Left lung (tissue), 10 donors: ENCODE measurements around the gene C1orf159. TPM values are rescaled to one million over a fixed set of nuclear protein-coding genes. Genes with fewer than 3 reads are reported as not detected.

ENCODE experiments used
- ATAC-seq: fragments of 200-7000 bp; cut with Tn5 transposase; one replicate; pipeline ENCODE4 v1.9.1; 2020; ENCODE audit warnings: moderate library complexity
- DNase-seq, 4 donors: peaks; one replicate each; pipeline ENCODE4 v3.0.0-alpha.2; 2013 to 2020
- H3K27ac ChIP-seq, 2 donors: fragments of 200-600 bp; sonication (generic) in 1 of 2; one replicate each; pipeline versions ENCODE4 v1.5.0 to v1.8.0; 2020 to 2021
- H3K27me3 ChIP-seq, 2 donors: fragments of 200-600 bp; sonication (generic) in 1 of 2; one replicate each; pipeline versions ENCODE4 v1.5.0 to v1.8.0; 2020 to 2021
- H3K36me3 ChIP-seq, 2 donors: fragments of 200-600 bp; sonication (generic) in 1 of 2; one replicate each; pipeline versions ENCODE4 v1.5.0 to v1.8.0; 2020 to 2021
- H3K4me1 ChIP-seq, 2 donors: fragments of 200-600 bp; one replicate each; pipeline ENCODE4 v1.8.0; 2021
- H3K4me3 ChIP-seq, 2 donors: fragments of 200-600 bp; sonication (generic) in 1 of 2; one replicate each; pipeline versions ENCODE4 v1.5.0 to v1.8.0; 2020 to 2021; ENCODE audit warnings: mild to moderate bottlenecking in 1 of 2
- H3K9me3 ChIP-seq, 2 donors: fragments of 200-600 bp; sonication (generic) in 1 of 2; one replicate each; pipeline versions ENCODE4 v1.5.0 to v1.8.0; 2020 to 2021
- CTCF ChIP-seq, 2 donors: fragments of 200-600 bp; sonication (generic) in 1 of 2; IDR thresholded peaks; one replicate each; pipeline versions ENCODE4 v1.5.0 to v1.8.0; 2021; ENCODE audit warnings: antibody characterized with exemption in 2 of 2
- intact Hi-C, 2 donors: fragments of 100-400 bp; cut with DNase I; formaldehyde crosslinking; loops; one replicate each; pipeline versions ENCODE4 v1.11.2 to v1.14.2; 2022
- polyA plus RNA-seq, 6 donors: library from polyadenylated mRNA; unstranded; fragments of 120-200 nt; gene quantifications; one replicate each; pipeline ENCODE4 v1.2.1, GENCODE V29; 2013; ENCODE audit not compliant: insufficient read length in 6 of 6
- total RNA-seq, 2 donors: library from RNA; stranded (reverse); fragmentation: NEBNext Ultra II Directional; extraction: Animal tissue kit (Norgen Biotek cat#: 25700); gene quantifications; one replicate each; pipeline ENCODE4 v1.2.1, GENCODE V29; 2021
- donor health status: DM: no; HTN: yes; CAD: no.
- donor health status: DM: no; HTN: no; CAD: no.

Gene C1orf159
- total and polyA plus RNA-seq, 8 donors: 7.7 to 16.0 (median 10.1) TPM

GRCh38 chr1:1063945-1064831 is 51.7 kb downstream of the C1orf159 start:
- Histone ChIP-seq H3K27ac (no peak overlapping the region), H3K27me3 (peaks cover 33 to 94% of the 10 kb centered on the region in 2 donors), H3K36me3 (no peaks in the 10 kb centered on the region), H3K9me3 (no peaks in the 10 kb centered on the region), H3K4me1 (peaks cover 5 to 36% of the 10 kb centered on the region in 2 donors), H3K4me3 (no peak overlapping the region)
- ATAC-seq: peak; percentile 59
- intact Hi-C loops: loop anchor here in 1 of 2 donors (5.0 kb wide), 1 partner anchor 77 kb away; no protein-coding TSS in a partner anchor
- peak in 3 of 4 donors; percentile 44 to 92 (median 62) for DNase-seq
- peak; percentile 86 to 93 for TF ChIP-seq CTCF (IDR thresholded peaks at IDR 0.05)

- intact Hi-C loops: loop anchor here in 1 of 2 donors (5.0 kb wide), 1 partner anchor 76 kb away; no protein-coding TSS in a partner anchor
- Histone ChIP-seq H3K4me1 (peaks cover 10 to 37% of the 10 kb centered on the region in 2 donors), H3K9me3 (no peaks in the 10 kb centered on the region), H3K36me3 (no peaks in the 10 kb centered on the region), H3K27ac (no peak overlapping the region), H3K4me3 (no peak overlapping the region), H3K27me3 (peaks cover 33 to 95% of the 10 kb centered on the region in 2 donors)
- DNase-seq: no peak
- no peak for TF ChIP-seq CTCF (IDR thresholded peaks at IDR 0.05)
- no peak for ATAC-seq
Observed at GRCh38 chr1:1063261-1063944, 52.5 kb downstream of the C1orf159 start.

- Histone ChIP-seq H3K27ac (no peak overlapping the region), H3K27me3 (peaks cover 33 to 95% of the 10 kb centered on the region in 2 donors), H3K9me3 (no peaks in the 10 kb centered on the region), H3K36me3 (no peaks in the 10 kb centered on the region), H3K4me1 (peaks cover 6 to 38% of the 10 kb centered on the region in 2 donors), H3K4me3 (no peak overlapping the region)
- ATAC-seq (no peak), DNase-seq (no peak)
- no peak for TF ChIP-seq CTCF (IDR thresholded peaks at IDR 0.05)
- intact Hi-C loops: loop anchor here in 1 of 2 donors (5.0 kb wide), 1 partner anchor 75 kb away; no protein-coding TSS in a partner anchor
Observed at GRCh38 chr1:1062348-1063163, 53.3 kb downstream of the C1orf159 start.

GRCh38 chr1:1061682-1062345 is 54.1 kb downstream of the C1orf159 start:
- Histone ChIP-seq H3K4me3 (no peak overlapping the region), H3K4me1 (peaks cover 6 to 38% of the 10 kb centered on the region in 2 donors), H3K27ac (no peak overlapping the region), H3K9me3 (no peaks in the 10 kb centered on the region), H3K27me3 (peaks cover 33 to 95% of the 10 kb centered on the region in 2 donors), H3K36me3 (no peaks in the 10 kb centered on the region)
- intact Hi-C loops: loop anchor here in 1 of 2 donors (5.0 kb wide), 1 partner anchor 75 kb away; no protein-coding TSS in a partner anchor
- DNase-seq (no peak), ATAC-seq (no peak)
- no peak for TF ChIP-seq CTCF (IDR thresholded peaks at IDR 0.05)
